ENCODE measurements around the gene RNF217. TPM values are rescaled to one million over a fixed set of nuclear protein-coding genes. Genes with fewer than 3 reads are reported as not detected.

Gene RNF217
- total RNA-seq, 3 donors from 2014 or later (not counting 1 experiment from before 2014, with no cell fraction given), result 3.3 to 9.5 (median 4.4) TPM

- no peaks in the 10 kb centered on the region for H3K36me3 ChIP-seq (ENCODE audit: control insufficient read depth, insufficient read depth, low read length)
- Mint-ChIP-seq H3K36me3 (no peaks in the 10 kb centered on the region), H3K9me3 (no peaks in the 10 kb centered on the region), H3K4me3 (no peak overlapping the region), H3K4me1 (peaks cover 5 to 20% of the 10 kb centered on the region in 2 donors), H3K27me3 (ENCODE audit: low read depth in 2 of 2) (peaks cover 0 to 4% of the 10 kb centered on the region in 2 donors), H3K27ac (peak overlapping the region in 1 of 2 donors; percentile 19)
- no peak overlapping the region for H3K27ac ChIP-seq (ENCODE audit: low read length)
- peaks cover 5% of the 10 kb centered on the region for H3K4me1 ChIP-seq (ENCODE audit: control insufficient read depth, insufficient read depth, low read length)
- 87% methylated on average over 2 of the region's 2 CpGs for WGBS (ENCODE audit: insufficient coverage)
- no peaks in the 10 kb centered on the region for H3K9me3 ChIP-seq (ENCODE audit: control insufficient read depth, insufficient read depth, low read length)
- no peak for DNase-seq
- H3K4me3 ChIP-seq (ENCODE audit: low read length), result no peak overlapping the region
- no peaks in the 10 kb centered on the region for H3K27me3 ChIP-seq (ENCODE audit: control insufficient read depth, insufficient read depth, low read length)
- intact Hi-C loops (cut with micrococcal nuclease), result no loop called here
- TF ChIP-seq CTCF (IDR thresholded peaks at IDR 0.05), result no peak
- no peak for ATAC-seq
These were observed 139.4 kb downstream of the RNF217 start for GRCh38 chr6:125101631-125102030.

GRCh38 chr6:125102411-125102810 is 140.2 kb downstream of the RNF217 start:
- H3K27me3 Mint-ChIP-seq (ENCODE audit: low read depth in 2 of 2), result no peaks in the 10 kb centered on the region
- H3K27me3 ChIP-seq (ENCODE audit: control insufficient read depth, insufficient read depth, low read length), result no peaks in the 10 kb centered on the region
- H3K36me3 ChIP-seq (ENCODE audit: control insufficient read depth, insufficient read depth, low read length), result no peaks in the 10 kb centered on the region
- H3K27ac Mint-ChIP-seq, result no peak overlapping the region
- no peak for TF ChIP-seq CTCF (IDR thresholded peaks at IDR 0.05)
- no peaks in the 10 kb centered on the region for H3K9me3 ChIP-seq (ENCODE audit: control insufficient read depth, insufficient read depth, low read length)
- intact Hi-C loops (cut with micrococcal nuclease), result no loop called here
- no peak overlapping the region for H3K4me3 Mint-ChIP-seq
- H3K27ac ChIP-seq (ENCODE audit: low read length), result no peak overlapping the region
- no peak overlapping the region for H3K4me3 ChIP-seq (ENCODE audit: low read length)
- no peak for ATAC-seq
- H3K9me3 Mint-ChIP-seq, result no peaks in the 10 kb centered on the region
- no peaks in the 10 kb centered on the region for H3K36me3 Mint-ChIP-seq
- H3K4me1 ChIP-seq (ENCODE audit: control insufficient read depth, insufficient read depth, low read length), result peaks cover 5% of the 10 kb centered on the region
- DNase-seq, result no peak
- H3K4me1 Mint-ChIP-seq, result peaks cover 5 to 20% of the 10 kb centered on the region in 2 donors
- WGBS (ENCODE audit: insufficient coverage), result no CpG with 5 or more reads among the region's 3 CpGs

- DNase-seq (no peak), ATAC-seq (no peak)
- Histone ChIP-seq H3K27me3 (ENCODE audit: control insufficient read depth, insufficient read depth, low read length) (no peaks in the 10 kb centered on the region), H3K4me3 (ENCODE audit: low read length) (no peak overlapping the region), H3K9me3 (ENCODE audit: control insufficient read depth, insufficient read depth, low read length) (no peaks in the 10 kb centered on the region), H3K36me3 (ENCODE audit: control insufficient read depth, insufficient read depth, low read length) (no peaks in the 10 kb centered on the region), H3K27ac (ENCODE audit: low read length) (no peak overlapping the region), H3K4me1 (ENCODE audit: control insufficient read depth, insufficient read depth, low read length) (peaks cover 5% of the 10 kb centered on the region)
- intact Hi-C loops (cut with micrococcal nuclease), result no loop called here
- 100% methylated on average over 1 of the region's 2 CpGs for WGBS (ENCODE audit: insufficient coverage)
- no peaks in the 10 kb centered on the region for H3K27me3 Mint-ChIP-seq (ENCODE audit: low read depth in 2 of 2)
- H3K4me1 Mint-ChIP-seq, result peaks cover 5 to 20% of the 10 kb centered on the region in 2 donors
- no peaks in the 10 kb centered on the region for H3K36me3 Mint-ChIP-seq
- TF ChIP-seq CTCF (IDR thresholded peaks at IDR 0.05), result no peak
- H3K27ac Mint-ChIP-seq, result no peak overlapping the region
- no peak overlapping the region for H3K4me3 Mint-ChIP-seq
- H3K9me3 Mint-ChIP-seq, result no peaks in the 10 kb centered on the region
These were observed 140.7 kb downstream of the RNF217 start for GRCh38 chr6:125102891-125103290.

- peaks cover 5 to 18% of the 10 kb centered on the region in 2 donors for H3K4me1 Mint-ChIP-seq
- H3K36me3 ChIP-seq (ENCODE audit: control insufficient read depth, insufficient read depth, low read length), result no peaks in the 10 kb centered on the region
- H3K9me3 ChIP-seq (ENCODE audit: control insufficient read depth, insufficient read depth, low read length), result no peaks in the 10 kb centered on the region
- 89% methylated on average over 3 of the region's 4 CpGs for WGBS (ENCODE audit: insufficient coverage)
- ATAC-seq, result no peak
- no peak overlapping the region for H3K4me3 ChIP-seq (ENCODE audit: low read length)
- H3K9me3 Mint-ChIP-seq, result peaks cover 0 to 2% of the 10 kb centered on the region in 2 donors
- no peak for DNase-seq
- intact Hi-C loops (cut with micrococcal nuclease), result no loop called here
- no peak overlapping the region for H3K4me3 Mint-ChIP-seq
- no peak overlapping the region for H3K27ac Mint-ChIP-seq
- no peak for TF ChIP-seq CTCF (IDR thresholded peaks at IDR 0.05)
- peaks cover 3% of the 10 kb centered on the region for H3K36me3 Mint-ChIP-seq
- H3K27ac ChIP-seq (ENCODE audit: low read length), result no peak overlapping the region
- no peaks in the 10 kb centered on the region for H3K27me3 Mint-ChIP-seq (ENCODE audit: low read depth in 2 of 2)
- no peaks in the 10 kb centered on the region for H3K27me3 ChIP-seq (ENCODE audit: control insufficient read depth, insufficient read depth, low read length)
- H3K4me1 ChIP-seq (ENCODE audit: control insufficient read depth, insufficient read depth, low read length), result peaks cover 5% of the 10 kb centered on the region
These were observed 142.2 kb downstream of the RNF217 start for GRCh38 chr6:125104425-125104824.
